ENCODE measurements around the gene L1CAM.

GRCh38 chrX:153813161-153813560, 72.8 kb downstream of the L1CAM start:
- TF ChIP-seq EZH2 (IDR thresholded peaks at IDR 0.05; ENCODE audit: borderline replicate concordance, low read depth, low read length, poor library complexity, severe bottlenecking), result no peak
- TF ChIP-seq, protein P1, sequence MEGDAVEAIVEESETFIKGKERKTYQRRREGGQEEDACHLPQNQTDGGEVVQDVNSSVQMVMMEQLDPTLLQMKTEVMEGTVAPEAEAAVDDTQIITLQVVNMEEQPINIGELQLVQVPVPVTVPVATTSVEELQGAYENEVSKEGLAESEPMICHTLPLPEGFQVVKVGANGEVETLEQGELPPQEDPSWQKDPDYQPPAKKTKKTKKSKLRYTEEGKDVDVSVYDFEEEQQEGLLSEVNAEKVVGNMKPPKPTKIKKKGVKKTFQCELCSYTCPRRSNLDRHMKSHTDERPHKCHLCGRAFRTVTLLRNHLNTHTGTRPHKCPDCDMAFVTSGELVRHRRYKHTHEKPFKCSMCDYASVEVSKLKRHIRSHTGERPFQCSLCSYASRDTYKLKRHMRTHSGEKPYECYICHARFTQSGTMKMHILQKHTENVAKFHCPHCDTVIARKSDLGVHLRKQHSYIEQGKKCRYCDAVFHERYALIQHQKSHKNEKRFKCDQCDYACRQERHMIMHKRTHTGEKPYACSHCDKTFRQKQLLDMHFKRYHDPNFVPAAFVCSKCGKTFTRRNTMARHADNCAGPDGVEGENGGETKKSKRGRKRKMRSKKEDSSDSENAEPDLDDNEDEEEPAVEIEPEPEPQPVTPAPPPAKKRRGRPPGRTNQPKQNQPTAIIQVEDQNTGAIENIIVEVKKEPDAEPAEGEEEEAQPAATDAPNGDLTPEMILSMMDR (conservative IDR thresholded peaks at IDR 0.05; ENCODE audit: low read depth, low read length), result no peak

Measured in A673 (cell line).